Ishikawa (cell line): ENCODE measurements around the gene YEATS2.

ENCODE experiments used
- CEBPB ChIP-seq: IDR thresholded peaks from 2 replicates; pipeline ENCODE4 v1.6.1; 2012
- CREB1 ChIP-seq: IDR thresholded peaks from 2 replicates; pipeline ENCODE4 v1.6.1; 2012; ENCODE audit warnings: low read depth
- EGR1 ChIP-seq: IDR thresholded peaks from 2 replicates; pipeline ENCODE4 v1.6.1; 2012
- EP300 ChIP-seq: IDR thresholded peaks from 2 replicates; pipeline ENCODE4 v1.6.1; 2012; ENCODE audit warnings: borderline replicate concordance
- FOXM1 ChIP-seq: IDR thresholded peaks from 2 replicates; pipeline ENCODE4 v1.6.1; 2012; ENCODE audit warnings: low read depth, borderline replicate concordance
- MAX ChIP-seq: IDR thresholded peaks from 2 replicates; pipeline ENCODE4 v1.6.1; 2012
- NFIC ChIP-seq: IDR thresholded peaks from 2 replicates; pipeline ENCODE4 v1.6.1; 2012
- RAD21 ChIP-seq: IDR thresholded peaks from 2 replicates; pipeline ENCODE4 v1.6.1; 2012; ENCODE audit warnings: low read depth
- REST ChIP-seq: IDR thresholded peaks from 2 replicates; pipeline ENCODE4 v1.6.1; 2012; ENCODE audit warnings: low read depth, mild to moderate bottlenecking
- TAF1 ChIP-seq: IDR thresholded peaks from 2 replicates; pipeline ENCODE4 v1.6.1; 2012; ENCODE audit warnings: low read depth, mild to moderate bottlenecking
- TCF12 ChIP-seq: IDR thresholded peaks from 2 replicates; pipeline ENCODE4 v1.6.1; 2012; ENCODE audit warnings: low read depth
- YY1 ChIP-seq: IDR thresholded peaks from 2 replicates; pipeline ENCODE4 v1.6.1; 2012; ENCODE audit warnings: low read depth
- ZBTB7A ChIP-seq: IDR thresholded peaks from 2 replicates; pipeline ENCODE4 v1.6.1; 2012; ENCODE audit warnings: low read depth

GRCh38 chr3:183809270-183809669, 111.7 kb downstream of the YEATS2 start:
- TF ChIP-seq ZBTB7A (no peak), YY1 (no peak), TCF12 (no peak), TAF1 (no peak), CEBPB (no peak), CREB1 (no peak), FOXM1 (no peak), MAX (no peak), REST (no peak), EP300 (no peak), EGR1 (no peak), NFIC (no peak), RAD21 (no peak)
